GM06990 (cell line): ENCODE results near the gene STYXL1.
A peak's percentile ranks its signal among the peaks of the same experiment; 100 is the strongest.
"Not testable (repeated sequence)": the region's sequence is repeated elsewhere in the genome, so short reads cannot be mapped to it uniquely, and the experiment has no call there.

Experiments
- DNase-seq: peaks from one replicate; pipeline ENCODE4 v3.0.0-alpha.2; 2011; ENCODE audit not compliant: insufficient read length; ENCODE audit errors: extremely low read depth
- H3K27me3 ChIP-seq: replicated peaks from 2 replicates; pipeline ENCODE4 v1.6.0; 2011; ENCODE audit warnings: low read length; ENCODE audit not compliant: control insufficient read depth, insufficient read depth
- H3K36me3 ChIP-seq: 2 replicates; pipeline ENCODE4 v1.5.1; 2011; ENCODE audit warnings: low read length; ENCODE audit not compliant: control insufficient read depth, insufficient read depth
- H3K4me3 ChIP-seq: replicated peaks from 2 replicates; pipeline ENCODE4 v1.5.1; 2011; ENCODE audit warnings: low read depth, mild to moderate bottlenecking, control low read depth, low read length
- CTCF ChIP-seq: IDR thresholded peaks from 2 replicates; pipeline ENCODE4 v1.5.1; 2011; ENCODE audit warnings: low read length, control low read depth, mild to moderate bottlenecking, inconsistent platforms; ENCODE audit not compliant: insufficient read depth, poor library complexity, severe bottlenecking

The STYXL1 gene

GRCh38 chr7:76009672-76010600 is 37.9 kb downstream of the STYXL1 start:
- H3K4me3 ChIP-seq, result no peak overlapping the region

DNA sequence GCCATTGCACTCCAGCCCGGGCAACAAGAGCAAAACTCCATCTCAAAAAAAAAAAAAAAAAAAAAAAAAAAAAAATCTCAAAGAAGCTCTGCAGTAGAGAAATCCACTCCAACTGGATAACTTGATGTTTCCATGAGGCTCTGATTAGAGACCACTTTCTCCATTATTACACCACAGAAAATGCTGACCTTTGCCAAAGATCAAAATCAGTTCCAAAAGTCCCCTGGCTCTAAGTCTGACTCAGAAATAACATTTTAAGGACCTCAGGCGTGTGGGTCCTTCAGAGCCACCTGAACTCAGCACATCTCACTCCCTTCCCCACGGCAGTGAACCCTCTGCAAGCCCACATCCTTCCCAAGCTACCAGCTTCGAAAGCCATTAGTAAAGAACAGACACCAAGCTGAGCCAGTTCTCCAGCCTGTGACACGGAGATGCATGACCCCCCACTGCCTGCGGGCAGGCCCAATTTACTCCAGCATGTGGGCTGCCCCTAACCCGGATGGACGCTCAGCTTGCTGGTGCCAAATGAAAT is 39.6 kb downstream of the STYXL1 start:
- peak; percentile 14 for DNase-seq
- no peak overlapping the region for H3K4me3 ChIP-seq
- H3K36me3 ChIP-seq, result peaks cover 17% of the 10 kb centered on the region
- TF ChIP-seq CTCF, result no peak
- no peaks in the 10 kb centered on the region for H3K27me3 ChIP-seq

More at GRCh38 chr7:76009672-76010600, 37.9 kb downstream of the STYXL1 start:
- Histone ChIP-seq H3K36me3 (peaks cover 10% of the 10 kb centered on the region), H3K27me3 (no peaks in the 10 kb centered on the region)
- TF ChIP-seq CTCF, result no peak
- no peak for DNase-seq

DNA sequence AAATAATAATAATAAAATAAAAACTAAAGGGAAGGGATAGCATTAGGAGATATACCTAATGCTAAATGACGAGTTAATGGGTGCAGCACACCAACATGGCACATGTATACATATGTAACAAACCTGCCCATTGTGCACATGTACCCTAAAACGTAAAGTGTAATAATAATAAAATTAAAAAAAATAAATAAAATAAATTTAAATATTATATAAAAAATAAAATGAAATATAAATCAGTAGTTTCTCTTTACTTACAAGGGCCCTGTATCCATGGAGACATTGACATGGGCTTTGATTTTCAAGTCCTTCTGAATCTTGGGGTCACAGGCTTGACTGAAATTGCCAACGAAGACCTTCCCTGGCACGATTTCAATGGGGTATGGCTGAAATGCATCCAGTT is 42.8 kb downstream of the STYXL1 start:
- not testable (repeated sequence) for DNase-seq, H3K4me3 ChIP-seq, H3K27me3 ChIP-seq
- H3K36me3 ChIP-seq, result peaks cover 28% of the 10 kb centered on the region

DNA sequence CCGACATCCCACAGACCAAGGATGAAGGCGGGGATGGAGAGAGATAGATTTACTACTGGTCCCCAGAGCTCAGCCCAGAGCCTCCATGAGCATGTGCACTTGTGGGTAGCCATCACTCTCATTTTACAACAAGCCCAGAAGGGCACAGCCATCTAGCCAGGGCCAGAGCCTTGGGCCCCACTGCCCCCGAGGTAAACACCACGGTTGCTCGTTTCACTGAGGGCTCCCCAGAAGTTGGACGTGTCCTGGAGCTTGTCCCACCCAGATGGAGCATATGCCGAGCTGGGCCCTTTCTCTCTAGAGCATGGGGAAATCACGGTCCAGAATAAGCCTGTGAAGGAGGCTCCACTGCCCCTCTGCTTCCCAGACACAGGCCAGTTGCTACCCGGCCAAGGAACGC is 44.4 kb downstream of the STYXL1 start:
- peaks cover 28% of the 10 kb centered on the region for H3K36me3 ChIP-seq
- TF ChIP-seq CTCF, result no peak
- no peak overlapping the region for H3K4me3 ChIP-seq
- DNase-seq, result no peak
- no peaks in the 10 kb centered on the region for H3K27me3 ChIP-seq

GRCh38 chr7:76002822-76003221 is 45.0 kb downstream of the STYXL1 start:
- Histone ChIP-seq H3K36me3 (peaks cover 28% of the 10 kb centered on the region), H3K4me3 (no peak overlapping the region), H3K27me3 (no peaks in the 10 kb centered on the region)
- DNase-seq, result no peak
- no peak for TF ChIP-seq CTCF

GRCh38 chr7:76002139-76002538 is 45.7 kb downstream of the STYXL1 start:
- no peaks in the 10 kb centered on the region for H3K27me3 ChIP-seq
- no peak for TF ChIP-seq CTCF
- DNase-seq, result no peak
- H3K4me3 ChIP-seq, result no peak overlapping the region
- peaks cover 26% of the 10 kb centered on the region for H3K36me3 ChIP-seq
